Erythroblast (primary cell): ENCODE measurements around the gene FAM186B.

Experiments used
- GATA1 ChIP-seq: IDR thresholded peaks from 2 replicates; pipeline ENCODE4 v1.6.1; 2011; ENCODE audit warnings: low read depth, mild to moderate bottlenecking, control low read depth, low read length, moderate library complexity
- POLR2A ChIP-seq: IDR thresholded peaks from 2 replicates; pipeline ENCODE4 v1.6.1; 2011; ENCODE audit warnings: mild to moderate bottlenecking, low read length

DNA sequence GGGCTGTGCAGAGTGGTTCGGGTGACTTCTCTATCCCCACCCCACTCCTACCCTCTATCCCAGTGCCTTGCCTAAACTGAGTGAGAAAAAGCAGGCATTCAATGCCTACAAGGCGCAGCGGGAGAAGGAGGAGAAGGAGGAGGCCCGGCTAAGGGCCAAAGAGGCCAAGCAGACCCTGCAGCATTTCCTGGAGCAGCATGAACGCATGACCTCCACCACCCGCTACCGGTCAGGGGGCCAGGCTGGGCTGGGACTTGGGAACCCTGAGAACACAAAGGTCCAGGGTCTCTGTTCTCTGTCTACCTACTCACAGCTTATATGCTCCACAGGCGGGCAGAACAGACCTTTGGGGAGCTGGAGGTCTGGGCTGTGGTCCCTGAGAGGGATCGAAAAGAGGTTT lies 29.6 kb upstream of the FAM186B start:
- TF ChIP-seq POLR2A (no peak), GATA1 (no peak)
